Head of caudate nucleus (tissue), 42 donors: ENCODE results near the gene DDTL.
A peak's percentile ranks its signal among the peaks of the same experiment; 100 is the strongest.
"Not testable (repeated sequence)": the region's sequence is repeated elsewhere in the genome, so short reads cannot be mapped to it uniquely, and the experiment has no call there.

ENCODE experiments used
- DNase-seq, 42 donors: peaks; one replicate each; pipeline versions ENCODE4 v3.0.0 to v3.0.0-alpha.2; 2020 to 2021; ENCODE audit warnings: mixed read lengths in 7 of 42
- intact Hi-C: fragments of 100-400 bp; cut with DNase I; formaldehyde crosslinking; loops from one replicate; pipeline ENCODE4 v1.15.0; 2022

DDTL gene

GRCh38 chr22:23961084-23961771 lies 5.5 kb upstream of the DDTL start, which contains the start of gene GSTT2B:
GSTT2B (minus strand) TSS chr22:23961195; CDS start chr22:23961131, 64 bp downstream.
- intact Hi-C loops, DNase-seq: not testable (repeated sequence)

GRCh38 chr22:23966094-23966493 lies 594 bp upstream of the DDTL start:
- intact Hi-C loops, DNase-seq: not testable (repeated sequence)

GRCh38 chr22:23969071-23969470 lies 2.4 kb downstream of the DDTL start:
- DNase-seq: no peak
- intact Hi-C loops: no loop called here

- no peak for DNase-seq
- intact Hi-C loops: loop anchor here (10.0 kb wide), 1 partner anchor 55 kb away; no protein-coding TSS in a partner anchor
Observed at GRCh38 chr22:23970201-23970641, 3.5 kb downstream of the DDTL start.

GRCh38 chr22:23970816-23971486 lies 4.3 kb downstream of the DDTL start:
- intact Hi-C loops: loop anchor here (10.0 kb wide), 1 partner anchor 56 kb away; no protein-coding TSS in a partner anchor
- DNase-seq: no peak

GRCh38 chr22:23971927-23972326 lies 5.2 kb downstream of the DDTL start:
- intact Hi-C loops: loop anchor here (10.0 kb wide), 1 partner anchor 57 kb away; no protein-coding TSS in a partner anchor
- not testable (repeated sequence) for DNase-seq

GRCh38 chr22:23974345-23974744 lies 7.7 kb downstream of the DDTL start, which contains the start of gene DDT:
DDT (minus strand) TSS chr22:23974441; CDS start chr22:23974414, 27 bp downstream.
- intact Hi-C loops: loop anchor here (10.0 kb wide), 1 partner anchor 60 kb away; no protein-coding TSS in a partner anchor

GRCh38 chr22:23974836-23975352 lies 8.2 kb downstream of the DDTL start:
- DNase-seq: not testable (repeated sequence)
- intact Hi-C loops: loop anchor here (10.0 kb wide), 1 partner anchor 60 kb away; no protein-coding TSS in a partner anchor

More at GRCh38 chr22:23974345-23974744, 7.7 kb downstream of the DDTL start, which contains the start of gene DDT:
- not testable (repeated sequence) for DNase-seq

- DNase-seq: not testable (repeated sequence)
- intact Hi-C loops: loop anchor here (10.0 kb wide), 1 partner anchor 63 kb away; no protein-coding TSS in a partner anchor
Observed at GRCh38 chr22:23977304-23977703, 10.6 kb downstream of the DDTL start.

GRCh38 chr22:23979557-23980240 lies 13.0 kb downstream of the DDTL start, which contains the start of gene GSTT2:
GSTT2 (plus strand) TSS chr22:23980134.
- intact Hi-C loops: loop anchor here (10.0 kb wide), 1 partner anchor 65 kb away; no protein-coding TSS in a partner anchor
- DNase-seq: not testable (repeated sequence)

GRCh38 chr22:23980567-23980966 lies 13.9 kb downstream of the DDTL start:
- intact Hi-C loops, DNase-seq: not testable (repeated sequence)

- peak in 16 of 42 donors; percentile 3 to 77 (median 62) for DNase-seq
Observed at GRCh38 chr22:23984430-23984829, 17.7 kb downstream of the DDTL start.

GRCh38 chr22:23986089-23986488 lies 19.4 kb downstream of the DDTL start:
- DNase-seq, intact Hi-C loops: not testable (repeated sequence)

More at GRCh38 chr22:23984430-23984829, 17.7 kb downstream of the DDTL start:
- intact Hi-C loops: no loop called here

- DNase-seq, intact Hi-C loops: not testable (repeated sequence)
Observed at GRCh38 chr22:23986538-23987178, 20.0 kb downstream of the DDTL start.

- DNase-seq, intact Hi-C loops: not testable (repeated sequence)
Observed at GRCh38 chr22:23989583-23990244, 23.0 kb downstream of the DDTL start.

GRCh38 chr22:23993080-23993479 lies 26.4 kb downstream of the DDTL start:
- DNase-seq, intact Hi-C loops: not testable (repeated sequence)

- DNase-seq, intact Hi-C loops: not testable (repeated sequence)
Observed at GRCh38 chr22:23993581-23994177, 27.0 kb downstream of the DDTL start.
